ENCODE data around the gene MT1H.

DNA sequence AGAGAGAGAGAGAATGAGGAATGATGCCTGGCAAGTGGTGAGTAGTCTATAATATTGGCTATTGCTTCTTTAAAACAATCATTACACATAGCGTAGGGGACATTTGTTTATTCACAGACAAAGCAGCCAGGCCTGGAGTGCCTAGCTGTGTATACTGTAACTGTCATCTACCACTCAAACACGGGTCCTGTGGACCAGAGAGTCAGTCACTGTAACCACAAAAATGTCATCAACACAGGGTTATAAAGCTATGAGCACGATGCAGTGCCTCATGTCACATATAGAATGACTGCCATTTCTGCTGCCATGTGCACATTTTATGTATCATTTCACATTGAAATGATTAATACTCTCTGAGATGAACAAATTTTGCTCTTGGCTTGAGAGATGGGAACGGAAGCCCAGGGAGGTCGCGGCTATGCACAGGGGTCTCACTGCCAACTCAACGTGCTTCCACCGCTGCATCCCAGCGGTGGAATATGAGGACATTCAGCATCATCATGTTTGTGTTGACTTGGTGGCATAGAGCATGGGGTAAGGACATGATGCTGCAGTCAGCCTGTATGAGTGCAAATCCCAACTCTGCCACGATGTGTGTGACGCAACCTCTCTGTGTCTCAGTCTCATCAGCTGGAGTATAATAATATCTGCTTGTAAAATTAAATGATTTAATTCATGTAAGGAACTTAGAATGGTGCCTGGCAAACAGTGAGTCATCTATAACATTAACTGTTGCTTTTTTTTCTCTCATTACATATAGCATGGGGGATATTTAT, 3.3 kb downstream of the MT1H start:
- TF ChIP-seq, protein P1, sequence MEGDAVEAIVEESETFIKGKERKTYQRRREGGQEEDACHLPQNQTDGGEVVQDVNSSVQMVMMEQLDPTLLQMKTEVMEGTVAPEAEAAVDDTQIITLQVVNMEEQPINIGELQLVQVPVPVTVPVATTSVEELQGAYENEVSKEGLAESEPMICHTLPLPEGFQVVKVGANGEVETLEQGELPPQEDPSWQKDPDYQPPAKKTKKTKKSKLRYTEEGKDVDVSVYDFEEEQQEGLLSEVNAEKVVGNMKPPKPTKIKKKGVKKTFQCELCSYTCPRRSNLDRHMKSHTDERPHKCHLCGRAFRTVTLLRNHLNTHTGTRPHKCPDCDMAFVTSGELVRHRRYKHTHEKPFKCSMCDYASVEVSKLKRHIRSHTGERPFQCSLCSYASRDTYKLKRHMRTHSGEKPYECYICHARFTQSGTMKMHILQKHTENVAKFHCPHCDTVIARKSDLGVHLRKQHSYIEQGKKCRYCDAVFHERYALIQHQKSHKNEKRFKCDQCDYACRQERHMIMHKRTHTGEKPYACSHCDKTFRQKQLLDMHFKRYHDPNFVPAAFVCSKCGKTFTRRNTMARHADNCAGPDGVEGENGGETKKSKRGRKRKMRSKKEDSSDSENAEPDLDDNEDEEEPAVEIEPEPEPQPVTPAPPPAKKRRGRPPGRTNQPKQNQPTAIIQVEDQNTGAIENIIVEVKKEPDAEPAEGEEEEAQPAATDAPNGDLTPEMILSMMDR (IDR thresholded peaks at IDR 0.05; ENCODE audit: low read length): no peak
- TF ChIP-seq EZH2 (optimal IDR thresholded peaks at IDR 0.05; ENCODE audit: low read depth, low read length) (no peak), EZH2phosphoT487 (IDR thresholded peaks at IDR 0.05; ENCODE audit: low read length) (no peak)
